NCI-H2171 treated with DMSO at 0.1 percent for 48 hours (cell line): ENCODE results near the gene EGR1.

Experiments used
- DNase-seq: peaks from one replicate; lab custom pipeline; 2025; lab: John Stamatoyannopoulos, UW

Gene EGR1

GRCh38 chr5:138465261-138466124, at the start of gene EGR1:
Gene EGR1 (plus strand): TSS chr5:138465479. CDS start chr5:138465762, 283 bp downstream.
- peak; percentile 91 for DNase-seq

GRCh38 chr5:138418444-138418843, 46.8 kb upstream of the EGR1 start:
- no peak for DNase-seq

- DNase-seq = no peak
These were observed 40.2 kb upstream of the EGR1 start for GRCh38 chr5:138425079-138425478.

- DNase-seq = no peak
These were observed 29.3 kb upstream of the EGR1 start for GRCh38 chr5:138435943-138436342.

- peak; percentile 2 for DNase-seq
These were observed 27.1 kb upstream of the EGR1 start for GRCh38 chr5:138438003-138438723.

GRCh38 chr5:138438724-138439476, 26.4 kb upstream of the EGR1 start, which contains the start of gene REEP2:
Gene REEP2 (plus strand): TSS chr5:138439057. CDS start chr5:138439209, 152 bp downstream.
- DNase-seq = peak; percentile 46

- peak; percentile 5 for DNase-seq
These were observed 25.7 kb upstream of the EGR1 start for GRCh38 chr5:138439477-138440158.

GRCh38 chr5:138440159-138441073, 24.9 kb upstream of the EGR1 start:
- DNase-seq = no peak

- DNase-seq = no peak
These were observed 24.1 kb upstream of the EGR1 start for GRCh38 chr5:138441221-138441620.

- no peak for DNase-seq
These were observed 21.1 kb upstream of the EGR1 start for GRCh38 chr5:138444078-138444773.

- DNase-seq = no peak
These were observed 20.3 kb upstream of the EGR1 start for GRCh38 chr5:138444774-138445546.

GRCh38 chr5:138445547-138446271, 19.6 kb upstream of the EGR1 start:
- DNase-seq = no peak

- no peak for DNase-seq
These were observed 17.2 kb upstream of the EGR1 start for GRCh38 chr5:138448070-138448469.

- peak; percentile 83 for DNase-seq
These were observed 16.5 kb upstream of the EGR1 start for GRCh38 chr5:138448481-138449398.

- DNase-seq = peak; percentile 41
These were observed 15.6 kb upstream of the EGR1 start for GRCh38 chr5:138449501-138450239.

- no peak for DNase-seq
These were observed 14.3 kb upstream of the EGR1 start for GRCh38 chr5:138450971-138451370.

GRCh38 chr5:138452720-138453119, 12.6 kb upstream of the EGR1 start:
- no peak for DNase-seq
